Skin epidermis (tissue), 12 donors: ENCODE results near the gene WIPI1.
A peak's percentile ranks its signal among the peaks of the same experiment; 100 is the strongest.
"Not testable (repeated sequence)": the region's sequence is repeated elsewhere in the genome, so short reads cannot be mapped to it uniquely, and the experiment has no call there.

ENCODE experiments used
- H3K27ac ChIP-seq, 21 experiments: fragments of 200-600 bp; sonication (generic) in 11 of 21; one replicate each; pipeline ENCODE4 v1.5.0; 2020; ENCODE audit warnings: mild to moderate bottlenecking in 3 of 21, inconsistent platforms in 2 of 21, moderate library complexity in 2 of 21
- H3K4me3 ChIP-seq, 7 experiments: fragments of 200-600 bp; sonication (generic) in 2 of 7; one replicate each; pipeline ENCODE4 v1.5.0; 2020; ENCODE audit warnings: inconsistent platforms in 2 of 7, mild to moderate bottlenecking in 2 of 7, moderate library complexity in 1 of 7

WIPI1 gene

GRCh38 chr17:68424203-68424602, 33.1 kb downstream of the WIPI1 start:
- Histone ChIP-seq H3K27ac (no peak overlapping the region), H3K4me3 (no peak overlapping the region)

- no peak overlapping the region for H3K27ac ChIP-seq
- H3K4me3 ChIP-seq, result no peak overlapping the region
Measured at GRCh38 chr17:68423251-68423650, 34.0 kb downstream of the WIPI1 start.

- Histone ChIP-seq H3K4me3 (no peak overlapping the region), H3K27ac (no peak overlapping the region)
Measured at GRCh38 chr17:68422821-68423220, 34.5 kb downstream of the WIPI1 start.

GRCh38 chr17:68421486-68421885, 35.8 kb downstream of the WIPI1 start:
- H3K4me3 ChIP-seq, result no peak overlapping the region
- no peak overlapping the region for H3K27ac ChIP-seq

- H3K4me3 ChIP-seq, result no peak overlapping the region
- no peak overlapping the region for H3K27ac ChIP-seq
Measured at GRCh38 chr17:68420065-68420464, 37.2 kb downstream of the WIPI1 start.

- Histone ChIP-seq H3K4me3 (no peak overlapping the region), H3K27ac (no peak overlapping the region)
Measured at GRCh38 chr17:68418876-68419275, 38.4 kb downstream of the WIPI1 start.

GRCh38 chr17:68417317-68417716, 40.0 kb downstream of the WIPI1 start:
- no peak overlapping the region for H3K27ac ChIP-seq

GRCh38 chr17:68414901-68415300, 42.4 kb downstream of the WIPI1 start:
- H3K27ac ChIP-seq, H3K4me3 ChIP-seq: not testable (repeated sequence)

More at GRCh38 chr17:68417317-68417716, 40.0 kb downstream of the WIPI1 start:
- H3K4me3 ChIP-seq, result no peak overlapping the region

- Histone ChIP-seq H3K4me3 (peak overlapping the region; percentile 25 to 44 (median 36)), H3K27ac (peak overlapping the region in 9 of 21 experiments; percentile 38 to 74 (median 54))
Measured at GRCh38 chr17:68413597-68414560, 43.4 kb downstream of the WIPI1 start.

GRCh38 chr17:68407656-68408055, 49.6 kb downstream of the WIPI1 start:
- H3K4me3 ChIP-seq, H3K27ac ChIP-seq: not testable (repeated sequence)

GRCh38 chr17:68403837-68404236, 53.5 kb downstream of the WIPI1 start:
- H3K27ac ChIP-seq, result peak overlapping the region in 1 of 21 experiments; percentile 33

GRCh38 chr17:68403122-68403521, 54.2 kb downstream of the WIPI1 start:
- peak overlapping the region in 1 of 21 experiments; percentile 33 for H3K27ac ChIP-seq
- no peak overlapping the region for H3K4me3 ChIP-seq

More at GRCh38 chr17:68403837-68404236, 53.5 kb downstream of the WIPI1 start:
- H3K4me3 ChIP-seq, result not testable (repeated sequence)

- Histone ChIP-seq H3K27ac (peak overlapping the region in 4 of 21 experiments; percentile 58 to 84 (median 64)), H3K4me3 (no peak overlapping the region)
Measured at GRCh38 chr17:68401288-68401687, 56.0 kb downstream of the WIPI1 start.

GRCh38 chr17:68400404-68400735, 56.9 kb downstream of the WIPI1 start:
- no peak overlapping the region for H3K4me3 ChIP-seq
- peak overlapping the region in 15 of 21 experiments; percentile 1 to 84 (median 37) for H3K27ac ChIP-seq

GRCh38 chr17:68399638-68400403, 57.5 kb downstream of the WIPI1 start:
- Histone ChIP-seq H3K27ac (peak overlapping the region in 15 of 21 experiments; percentile 0 to 84 (median 36)), H3K4me3 (no peak overlapping the region)

GRCh38 chr17:68398691-68399637, 58.3 kb downstream of the WIPI1 start:
- H3K27ac ChIP-seq, result peak overlapping the region in 10 of 21 experiments; percentile 1 to 84 (median 52)

GRCh38 chr17:68397108-68397536, 60.2 kb downstream of the WIPI1 start:
- peak overlapping the region in 1 of 21 experiments; percentile 44 for H3K27ac ChIP-seq
- no peak overlapping the region for H3K4me3 ChIP-seq

More at GRCh38 chr17:68398691-68399637, 58.3 kb downstream of the WIPI1 start:
- H3K4me3 ChIP-seq, result no peak overlapping the region

GRCh38 chr17:68396226-68397107, 60.8 kb downstream of the WIPI1 start:
- H3K4me3 ChIP-seq, result no peak overlapping the region
- peak overlapping the region in 2 of 21 experiments; percentile 1 to 44 for H3K27ac ChIP-seq
